GM06990 (cell line): ENCODE results near the gene TMEM214.

Experiments used
- DNase-seq: peaks from one replicate; pipeline ENCODE4 v3.0.0-alpha.2; 2011; ENCODE audit not compliant: insufficient read length; ENCODE audit errors: extremely low read depth
- H3K27me3 ChIP-seq: replicated peaks from 2 replicates; pipeline ENCODE4 v1.6.0; 2011; ENCODE audit warnings: low read length; ENCODE audit not compliant: control insufficient read depth, insufficient read depth
- H3K36me3 ChIP-seq: 2 replicates; pipeline ENCODE4 v1.5.1; 2011; ENCODE audit warnings: low read length; ENCODE audit not compliant: control insufficient read depth, insufficient read depth
- H3K4me3 ChIP-seq: replicated peaks from 2 replicates; pipeline ENCODE4 v1.5.1; 2011; ENCODE audit warnings: low read depth, mild to moderate bottlenecking, control low read depth, low read length
- CTCF ChIP-seq: IDR thresholded peaks from 2 replicates; pipeline ENCODE4 v1.5.1; 2011; ENCODE audit warnings: low read length, control low read depth, mild to moderate bottlenecking, inconsistent platforms; ENCODE audit not compliant: insufficient read depth, poor library complexity, severe bottlenecking

Gene TMEM214

GRCh38 chr2:27083410-27084296 lies 50.9 kb downstream of the TMEM214 start:
- H3K4me3 ChIP-seq = no peak overlapping the region
- no peaks in the 10 kb centered on the region for H3K36me3 ChIP-seq
- DNase-seq = no peak
- no peak for TF ChIP-seq CTCF
- H3K27me3 ChIP-seq = no peaks in the 10 kb centered on the region

GRCh38 chr2:27084297-27085061 lies 51.7 kb downstream of the TMEM214 start:
- no peak overlapping the region for H3K4me3 ChIP-seq
- no peak for TF ChIP-seq CTCF
- no peak for DNase-seq
- H3K27me3 ChIP-seq = no peaks in the 10 kb centered on the region
- H3K36me3 ChIP-seq = no peaks in the 10 kb centered on the region

- Histone ChIP-seq H3K4me3 (peak overlapping the region; percentile 68), H3K36me3 (no peaks in the 10 kb centered on the region), H3K27me3 (no peaks in the 10 kb centered on the region)
- TF ChIP-seq CTCF = no peak
- no peak for DNase-seq
Measured at GRCh38 chr2:27085062-27085672, 52.4 kb downstream of the TMEM214 start.

- H3K4me3 ChIP-seq = peak overlapping the region; percentile 68
- DNase-seq = peak; percentile 52
- TF ChIP-seq CTCF = peak; percentile 38
- H3K36me3 ChIP-seq = no peaks in the 10 kb centered on the region
- H3K27me3 ChIP-seq = no peaks in the 10 kb centered on the region
Measured at GRCh38 chr2:27085673-27086089, 52.9 kb downstream of the TMEM214 start.

- peak; percentile 97 for DNase-seq
- TF ChIP-seq CTCF = peak; percentile 42
- Histone ChIP-seq H3K27me3 (no peaks in the 10 kb centered on the region), H3K4me3 (peak overlapping the region; percentile 68), H3K36me3 (no peaks in the 10 kb centered on the region)
Measured at GRCh38 chr2:27086090-27086723, 53.4 kb downstream of the TMEM214 start.
